Measurements from ENCODE around the gene IFNA14.

- no peak for TF ChIP-seq CTCF (IDR thresholded peaks at IDR 0.05; ENCODE audit: low read length)
- no peak for TF ChIP-seq EZH2 (IDR thresholded peaks at IDR 0.05; ENCODE audit: borderline replicate concordance, low read length)
These were observed 11.7 kb downstream of the IFNA14 start, which contains the start of gene IFNA17 for GRCh38 chr9:21228122-21228521.

Data from OCI-LY1 (cell line).